PC-3 (cell line): Measurements from ENCODE around the gene ZBTB40.

Experiments
- EZH2phosphoT487 ChIP-seq: fragments of 300-600 bp; sonication (generic); IDR thresholded peaks from 2 replicates; pipeline ENCODE4 v1.6.1; 2018; ENCODE audit warnings: mild to moderate bottlenecking, antibody characterized with exemption, low read length, borderline replicate concordance
- TF ChIP-seq, protein P1 (sequence below): fragments of 300-600 bp; sonication (generic); conservative IDR thresholded peaks from 2 replicates; pipeline ENCODE4 v1.5.1; 2017; ENCODE audit warnings: antibody characterized with exemption, low read depth, mild to moderate bottlenecking, low read length

DNA sequence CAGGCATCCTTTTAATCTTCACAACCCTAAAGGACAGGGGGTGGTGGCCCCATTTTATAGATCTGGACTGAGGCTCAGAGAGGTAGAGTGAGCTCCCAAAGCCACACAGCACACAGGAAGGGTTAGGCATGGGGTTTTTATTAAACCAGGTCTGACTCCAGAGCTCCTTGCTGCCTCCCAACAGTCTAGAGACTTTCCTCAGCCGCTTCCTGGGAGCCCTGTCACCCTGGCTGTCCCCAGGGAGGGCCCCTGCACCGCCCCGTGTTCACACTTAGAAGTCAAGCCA is 103.7 kb downstream of the ZBTB40 start:
- TF ChIP-seq, protein P1, sequence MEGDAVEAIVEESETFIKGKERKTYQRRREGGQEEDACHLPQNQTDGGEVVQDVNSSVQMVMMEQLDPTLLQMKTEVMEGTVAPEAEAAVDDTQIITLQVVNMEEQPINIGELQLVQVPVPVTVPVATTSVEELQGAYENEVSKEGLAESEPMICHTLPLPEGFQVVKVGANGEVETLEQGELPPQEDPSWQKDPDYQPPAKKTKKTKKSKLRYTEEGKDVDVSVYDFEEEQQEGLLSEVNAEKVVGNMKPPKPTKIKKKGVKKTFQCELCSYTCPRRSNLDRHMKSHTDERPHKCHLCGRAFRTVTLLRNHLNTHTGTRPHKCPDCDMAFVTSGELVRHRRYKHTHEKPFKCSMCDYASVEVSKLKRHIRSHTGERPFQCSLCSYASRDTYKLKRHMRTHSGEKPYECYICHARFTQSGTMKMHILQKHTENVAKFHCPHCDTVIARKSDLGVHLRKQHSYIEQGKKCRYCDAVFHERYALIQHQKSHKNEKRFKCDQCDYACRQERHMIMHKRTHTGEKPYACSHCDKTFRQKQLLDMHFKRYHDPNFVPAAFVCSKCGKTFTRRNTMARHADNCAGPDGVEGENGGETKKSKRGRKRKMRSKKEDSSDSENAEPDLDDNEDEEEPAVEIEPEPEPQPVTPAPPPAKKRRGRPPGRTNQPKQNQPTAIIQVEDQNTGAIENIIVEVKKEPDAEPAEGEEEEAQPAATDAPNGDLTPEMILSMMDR: no peak
- TF ChIP-seq EZH2phosphoT487: no peak
